K562 (cell line): Measurements from ENCODE around the gene TMEM163. TPM values are rescaled to one million over a fixed set of nuclear protein-coding genes. Genes with fewer than 3 reads are reported as not detected.

Experiments used
- ATAC-seq: fragments of 200-7000 bp; cut with Tn5 transposase; 3 replicates; pipeline ENCODE4 v1.9.1; 2020; ENCODE audit warnings: moderate library complexity
- BruUV-seq: library from RNA; stranded (reverse); fragments of 400-500 nt; replicated peaks from 2 replicates; lab custom pipeline; 2021; lab: Mats Ljungman, UMichigan
- CTCF ChIA-PET: fragments of 300-600 bp; formaldehyde crosslinking; extraction: SDS; loops from one replicate; lab custom pipeline; 2021; ENCODE audit warnings: low intra/inter-chr PET ratio; lab: Yijun Ruan, JAX
- POLR2A ChIA-PET: fragments of 300-600, 350-650 bp; sonication (Branson Sonifier 250); formaldehyde crosslinking; extraction: SDS; loops from one replicate; lab custom pipeline; 2021; ENCODE audit warnings: antibody characterized with exemption, inconsistent platforms; lab: Yijun Ruan, JAX
- DNase-seq, 4 experiments: peaks; one replicate each; pipeline versions ENCODE4 v3.0.0 to v3.0.0-alpha.2; 2011 to 2018; ENCODE audit warnings: low spot score in 3 of 4, mixed read lengths in 3 of 4; ENCODE audit errors: extremely low read depth in 1 of 4
- FAIRE-seq: peaks from 2 replicates; lab custom pipeline; 2011; peaks lifted over from hg19 to GRCh38; lab: Jason Lieb, UNC
- H2AFZ ChIP-seq: 2 replicates; pipeline ENCODE4 v1.6.0; 2011; ENCODE audit warnings: low read depth, low read length, control low read depth, inconsistent platforms
- H3K27ac ChIP-seq: fragments of 200-600 bp; 3 replicates; pipeline ENCODE4 v1.8.0; 2011; ENCODE audit warnings: low read depth, mild to moderate bottlenecking, control low read depth, inconsistent platforms, low read length, moderate library complexity, mixed read lengths; ENCODE audit errors: extremely low read depth
- H3K27me3 ChIP-seq, 2 experiments: fragments of 300-600 bp in 1 of 2; 2 replicates in 1 of 2; 3 replicates in 1 of 2; pipeline versions ENCODE4 v1.6.0 to v1.8.0; 2011; ENCODE audit warnings: inconsistent platforms in 2 of 2, low read length in 2 of 2, mild to moderate bottlenecking in 1 of 2, mixed read lengths in 1 of 2, moderate library complexity in 1 of 2; ENCODE audit not compliant: control insufficient read depth in 2 of 2, insufficient read depth in 2 of 2
- H3K36me3 ChIP-seq: fragments of 300-600 bp; 3 replicates; pipeline ENCODE4 v1.8.0; 2011; ENCODE audit warnings: mild to moderate bottlenecking, low read length, inconsistent platforms; ENCODE audit not compliant: control insufficient read depth, insufficient read depth
- H3K4me1 ChIP-seq, 2 experiments: fragments of 200-600 bp in 1 of 2; replicated peaks in 1 of 2; 2 replicates in 1 of 2; 3 replicates in 1 of 2; pipeline versions ENCODE4 v1.5.1 to v1.8.0; 2011; ENCODE audit warnings: inconsistent platforms in 2 of 2, low read length in 2 of 2, mild to moderate bottlenecking in 1 of 2, mixed read lengths in 1 of 2, moderate library complexity in 1 of 2; ENCODE audit not compliant: control insufficient read depth in 2 of 2, insufficient read depth in 2 of 2
- H3K4me2 ChIP-seq: 2 replicates; pipeline ENCODE4 v1.6.1; 2011; ENCODE audit warnings: low read length, control low read depth, inconsistent platforms, mixed read lengths; ENCODE audit not compliant: insufficient read depth
- H3K4me3 ChIP-seq: fragments of 200-600 bp; sonication (generic), shearing (Covaris generic); 2 replicates; pipeline ENCODE4 v1.5.1; 2016; ENCODE audit warnings: control low read depth, inconsistent platforms
- H3K79me2 ChIP-seq: fragments of 200-600 bp; 3 replicates; pipeline ENCODE4 v1.8.0; 2011; ENCODE audit warnings: low read length, inconsistent platforms; ENCODE audit not compliant: control insufficient read depth, insufficient read depth
- H3K9ac ChIP-seq, 2 experiments: 2 replicates each; pipeline versions ENCODE4 v1.6.0 to v1.6.1; 2011; ENCODE audit warnings: low read depth in 2 of 2, low read length in 2 of 2, control low read depth in 1 of 2, inconsistent platforms in 1 of 2, mild to moderate bottlenecking in 1 of 2, mixed read lengths in 1 of 2; ENCODE audit not compliant: insufficient read depth in 1 of 2
- H3K9me1 ChIP-seq: one replicate; pipeline ENCODE4 v1.6.0; 2011; ENCODE audit warnings: inconsistent platforms, mild to moderate bottlenecking, low read length, moderate library complexity; ENCODE audit not compliant: control insufficient read depth, insufficient read depth
- H3K9me3 ChIP-seq: replicated peaks from 2 replicates; pipeline ENCODE4 v1.5.1; 2011; ENCODE audit warnings: low read depth, low read length, inconsistent platforms; ENCODE audit not compliant: control insufficient read depth, insufficient read depth
- H4K20me1 ChIP-seq: replicated peaks from 2 replicates; pipeline ENCODE4 v1.6.1; 2011; ENCODE audit warnings: low read length, inconsistent platforms, mixed read lengths; ENCODE audit not compliant: control insufficient read depth, insufficient read depth
- CAMTA2 ChIP-seq: fragments of 250-450 bp; sonication (Bioruptor Pico); conservative IDR thresholded peaks from 2 replicates; pipeline ENCODE4 v1.5.1; 2022
- DMBX1 ChIP-seq: fragments of 250-450 bp; sonication (Bioruptor Pico); IDR thresholded peaks from 2 replicates; pipeline ENCODE4 v1.8.0; 2022; ENCODE audit warnings: inconsistent platforms, mild to moderate bottlenecking, moderate library complexity, borderline replicate concordance
- ELF2 ChIP-seq: fragments of 250-450 bp; sonication (Bioruptor Pico); IDR thresholded peaks from 2 replicates; pipeline ENCODE4 v1.5.0; 2021; ENCODE audit warnings: mild to moderate bottlenecking
- PTRF ChIP-seq: fragments of 450-650 bp; IDR thresholded peaks from 2 replicates; pipeline ENCODE4 v1.6.1; 2016; ENCODE audit warnings: mild to moderate bottlenecking, missing genetic modification characterization, missing compliant biosample characterization
- RBM15 ChIP-seq: fragments of 200-400 bp; formaldehyde crosslinking; IDR thresholded peaks from 2 replicates; pipeline ENCODE4 v1.6.1; 2018; ENCODE audit warnings: mild to moderate bottlenecking, low read length, moderate library complexity; ENCODE audit not compliant: insufficient read depth
- ZNF184 ChIP-seq: sonication (generic); formaldehyde crosslinking; IDR thresholded peaks from 2 replicates; pipeline ENCODE4 v1.5.0; 2020; ENCODE audit warnings: missing genetic modification reagents
- WGBS: fragments of 100-300 bp; shearing (Covaris generic); methylation state at CpG from one replicate; pipeline ENCODE4 v1.1.6; 2016; ENCODE audit warnings: low coverage, mixed read lengths; ENCODE audit not compliant: insufficient coverage; ENCODE audit errors: missing lambda C conversion rate; 5-methylcytosine and 5-hydroxymethylcytosine counted together
- in situ Hi-C: fragments of 300-500 bp; cut with MboI; formaldehyde crosslinking; loops from 4 replicates; pipeline ENCODE4 v1.15.0; 2018; ENCODE audit warnings: inconsistent platforms, mixed read lengths
- intact Hi-C: fragments of 100-400 bp; cut with micrococcal nuclease; formaldehyde crosslinking; loops from 2 replicates; pipeline ENCODE4 v1.14.2; 2022
- polyA plus RNA-seq, 8 experiments: library from polyadenylated mRNA; depleted of rRNA in 4 of 8; stranded (reverse) in 5 of 8; unstranded in 3 of 8; fragments of >200 nt; fragmentation: Nextera tagmentation in 2 of 8; fragmentation: Illumina TruSeq in 1 of 8; extraction: Ambion mirVana in 2 of 8; extraction: Trizol in 1 of 8; gene quantifications; 2 replicates each; pipeline versions ENCODE4 v1.2.1 to v1.2.3, GENCODE V29; 2011 to 2014; ENCODE audit warnings: inconsistent platforms in 1 of 8, missing spikeins in 1 of 8
- total RNA-seq, 7 experiments: library from RNA; depleted of rRNA in 6 of 7; stranded (reverse); fragments of >200 nt in 6 of 7; fragmentation: Illumina TruSeq in 2 of 7; extraction: Trizol in 2 of 7; gene quantifications; 2 replicates each; pipeline versions ENCODE4 v1.2.1 to v1.2.3, GENCODE V29; 2011 to 2021; ENCODE audit warnings: low replicate concordance in 1 of 7
- TF ChIP-seq, protein P1 (sequence below): IDR thresholded peaks from 2 replicates; pipeline ENCODE4 v1.6.1; 2011; ENCODE audit warnings: borderline replicate concordance, low read depth, mild to moderate bottlenecking, moderate library complexity, low read length; ENCODE audit not compliant: insufficient read depth, poor library complexity, severe bottlenecking
- TF ChIP-seq, protein P2 (sequence below): fragments of 250-450 bp; sonication (Bioruptor Pico); IDR thresholded peaks from 2 replicates; pipeline ENCODE4 v1.8.0; 2021; ENCODE audit warnings: moderate library complexity, mild to moderate bottlenecking, inconsistent platforms
- TF ChIP-seq, protein P3 (sequence below): fragments of 250-450 bp; sonication (Bioruptor Pico); IDR thresholded peaks from 2 replicates; pipeline ENCODE4 v1.8.0; 2021; ENCODE audit warnings: borderline replicate concordance, mild to moderate bottlenecking, moderate library complexity; ENCODE audit not compliant: poor library complexity, severe bottlenecking

Gene TMEM163
- total and polyA plus RNA-seq, 9 of the 15 experiments (the other 6 are each of a cell fraction or from before 2014, with no cell fraction given): 0.04 to 0.68 (median 0.16) TPM; not detected in 3

DNA sequence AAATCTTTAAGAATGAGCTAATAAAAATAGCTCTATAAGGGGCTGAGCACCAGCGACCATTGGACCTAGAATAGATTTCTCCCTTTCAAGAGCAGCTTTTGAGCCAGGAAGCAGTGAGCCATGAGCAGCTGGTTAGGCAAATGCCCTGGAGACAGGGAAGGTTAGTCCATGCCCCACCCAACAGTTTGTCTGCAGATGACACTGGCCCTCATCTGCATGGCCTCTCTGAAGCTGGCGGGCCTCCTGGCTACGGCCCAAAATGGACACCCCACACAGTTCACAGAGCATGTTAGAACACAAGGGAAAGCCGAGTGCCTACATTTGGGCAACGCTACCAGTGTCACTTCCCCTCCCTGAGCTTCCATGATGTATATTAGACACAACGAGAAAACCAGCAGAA, 263.9 kb downstream of the TMEM163 start:
- WGBS: 10% methylated on average over 6 of the region's 6 CpGs
- no peaks in the 10 kb centered on the region for H3K9me1 ChIP-seq
- ATAC-seq (no peak), FAIRE-seq (no peak), DNase-seq (no peak)
- H3K79me2 ChIP-seq: no peaks in the 10 kb centered on the region
- H3K27ac ChIP-seq: no peak overlapping the region
- intact Hi-C loops: no loop called here
- H3K4me2 ChIP-seq: no peak overlapping the region
- H3K9me3 ChIP-seq: no peaks in the 10 kb centered on the region
- H4K20me1 ChIP-seq: peaks cover 12% of the 10 kb centered on the region; the same call in 1 of the 2 replicates
- H3K4me1 ChIP-seq: no peaks in the 10 kb centered on the region
- BruUV-seq: no TSS peak
- H2AFZ ChIP-seq: no peak overlapping the region
- H3K9ac ChIP-seq: no peak overlapping the region
- no peak overlapping the region for H3K4me3 ChIP-seq
- peaks cover 2 to 45% of the 10 kb centered on the region in 2 experiments for H3K27me3 ChIP-seq
- ChIA-PET CTCF (no interaction called here), POLR2A (interaction anchor here (0.7 kb wide), 1 partner anchor 346 kb away, joined by 4 read pairs; no protein-coding TSS in a partner anchor)
- no peaks in the 10 kb centered on the region for H3K36me3 ChIP-seq
- in situ Hi-C loops: loop anchor here (10.0 kb wide), 1 partner anchor 340 kb away; no protein-coding TSS in a partner anchor
- no peak for TF ChIP-seq ZNF184 (CRISPR knock-in tag)
- TF ChIP-seq RBM15: no peak
- TF ChIP-seq ELF2: no peak
- TF ChIP-seq PTRF (tag): no peak
- no peak for TF ChIP-seq CAMTA2 (CRISPR knock-in tag)

DNA sequence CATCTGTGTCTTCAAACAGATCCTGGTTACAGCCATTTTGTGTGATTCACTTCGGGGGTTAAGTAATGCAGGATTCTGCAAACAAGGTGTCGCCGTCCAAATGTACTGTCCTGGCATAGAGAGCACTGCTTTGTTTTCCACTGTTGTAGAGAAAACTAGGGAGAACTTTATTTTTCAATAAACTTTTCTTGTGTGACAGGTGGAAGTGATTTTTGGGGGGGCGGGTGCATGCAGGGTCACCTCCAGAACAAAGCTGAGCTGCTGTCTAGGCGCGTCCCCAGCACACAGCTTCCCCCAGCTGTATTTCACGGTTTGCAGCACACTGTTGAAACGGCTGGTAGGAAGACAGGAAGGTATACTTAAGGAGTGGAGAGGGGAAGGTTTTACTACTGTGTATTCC, 264.4 kb downstream of the TMEM163 start:
- intact Hi-C loops: no loop called here
- H3K4me1 ChIP-seq: no peaks in the 10 kb centered on the region
- no peak overlapping the region for H2AFZ ChIP-seq
- no peak overlapping the region for H3K9ac ChIP-seq
- H3K27me3 ChIP-seq: peaks cover 2 to 41% of the 10 kb centered on the region in 2 experiments
- H3K9me3 ChIP-seq: no peaks in the 10 kb centered on the region
- H3K36me3 ChIP-seq: no peaks in the 10 kb centered on the region
- H3K27ac ChIP-seq: no peak overlapping the region
- no peak overlapping the region for H3K4me2 ChIP-seq
- H3K4me3 ChIP-seq: no peak overlapping the region
- DNase-seq (no peak), ATAC-seq (no peak), FAIRE-seq (no peak)
- 32% methylated on average over 8 of the region's 8 CpGs for WGBS
- TF ChIP-seq DMBX1 (CRISPR knock-in tag): no peak
- TF ChIP-seq, protein P1, sequence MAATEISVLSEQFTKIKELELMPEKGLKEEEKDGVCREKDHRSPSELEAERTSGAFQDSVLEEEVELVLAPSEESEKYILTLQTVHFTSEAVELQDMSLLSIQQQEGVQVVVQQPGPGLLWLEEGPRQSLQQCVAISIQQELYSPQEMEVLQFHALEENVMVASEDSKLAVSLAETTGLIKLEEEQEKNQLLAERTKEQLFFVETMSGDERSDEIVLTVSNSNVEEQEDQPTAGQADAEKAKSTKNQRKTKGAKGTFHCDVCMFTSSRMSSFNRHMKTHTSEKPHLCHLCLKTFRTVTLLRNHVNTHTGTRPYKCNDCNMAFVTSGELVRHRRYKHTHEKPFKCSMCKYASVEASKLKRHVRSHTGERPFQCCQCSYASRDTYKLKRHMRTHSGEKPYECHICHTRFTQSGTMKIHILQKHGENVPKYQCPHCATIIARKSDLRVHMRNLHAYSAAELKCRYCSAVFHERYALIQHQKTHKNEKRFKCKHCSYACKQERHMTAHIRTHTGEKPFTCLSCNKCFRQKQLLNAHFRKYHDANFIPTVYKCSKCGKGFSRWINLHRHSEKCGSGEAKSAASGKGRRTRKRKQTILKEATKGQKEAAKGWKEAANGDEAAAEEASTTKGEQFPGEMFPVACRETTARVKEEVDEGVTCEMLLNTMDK: no peak
- TF ChIP-seq, protein P2, sequence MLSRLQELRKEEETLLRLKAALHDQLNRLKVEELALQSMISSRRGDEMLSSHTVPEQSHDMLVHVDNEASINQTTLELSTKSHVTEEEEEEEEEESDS (CRISPR knock-in tag): no peak
- TF ChIP-seq, protein P3, sequence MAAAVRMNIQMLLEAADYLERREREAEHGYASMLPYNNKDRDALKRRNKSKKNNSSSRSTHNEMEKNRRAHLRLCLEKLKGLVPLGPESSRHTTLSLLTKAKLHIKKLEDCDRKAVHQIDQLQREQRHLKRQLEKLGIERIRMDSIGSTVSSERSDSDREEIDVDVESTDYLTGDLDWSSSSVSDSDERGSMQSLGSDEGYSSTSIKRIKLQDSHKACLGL: no peak
- peaks cover 12% of the 10 kb centered on the region; the same call in 1 of the 2 replicates for H4K20me1 ChIP-seq
- no TSS peak for BruUV-seq
- H3K79me2 ChIP-seq: no peaks in the 10 kb centered on the region
- in situ Hi-C loops: loop anchor here (10.0 kb wide), 1 partner anchor 340 kb away; no protein-coding TSS in a partner anchor
- ChIA-PET CTCF (no interaction called here), POLR2A (interaction anchor here (0.7 kb wide), 1 partner anchor 346 kb away, joined by 4 read pairs; no protein-coding TSS in a partner anchor)
- H3K9me1 ChIP-seq: no peaks in the 10 kb centered on the region
